Pancreas (tissue), 10 donors: Measurements from ENCODE around the gene UBAP2L. TPM values are rescaled to one million over a fixed set of nuclear protein-coding genes. Genes with fewer than 3 reads are reported as not detected.

Experiments
- ATAC-seq, 4 donors: fragments of 200-7000 bp; cut with Tn5 transposase; one replicate each; pipeline versions ENCODE4 v1.8.0 to v1.9.1; 2020; ENCODE audit warnings: mild to moderate bottlenecking in 4 of 4, moderate library complexity in 4 of 4
- DNase-seq, 6 donors: peaks; one replicate each; pipeline ENCODE4 v3.0.0-alpha.2; 2020
- FAIRE-seq: peaks from 2 replicates; lab custom pipeline; 2012; peaks lifted over from hg19 to GRCh38; lab: Jason Lieb, UNC
- H3K27ac ChIP-seq, 4 donors: fragments of 200-600 bp; sonication (generic); 1 replicate in 3 of 4; 2 replicates in 1 of 4; pipeline versions ENCODE4 v1.5.0 to v1.8.0; 2020
- H3K27me3 ChIP-seq, 4 donors: fragments of 200-600 bp; one replicate each; pipeline ENCODE4 v1.8.0; 2021
- H3K36me3 ChIP-seq, 3 donors: fragments of 200-600 bp; sonication (generic) in 1 of 3; one replicate each; pipeline versions ENCODE4 v1.5.0 to v1.8.0; 2020 to 2021
- H3K4me1 ChIP-seq, 3 donors: fragments of 200-600 bp; one replicate each; pipeline ENCODE4 v1.8.0; 2021
- H3K4me3 ChIP-seq, 4 donors: fragments of 200-600 bp; sonication (generic) in 2 of 4; one replicate each; pipeline versions ENCODE4 v1.5.0 to v1.8.0; 2020 to 2021
- H3K9me3 ChIP-seq, 4 donors: fragments of 200-600 bp; one replicate each; pipeline ENCODE4 v1.8.0; 2021
- WGBS, 2 donors: extraction: QIAGEN DNeasy Blood & Tissue Kit; methylation state at CpG; one replicate each; pipeline ENCODE4 v1.1.7; 2013; 5-methylcytosine and 5-hydroxymethylcytosine counted together
- intact Hi-C, 3 donors: fragments of 100-400 bp; cut with DNase I; formaldehyde crosslinking; loops; one replicate each; pipeline versions ENCODE4 v1.11.1 to v1.14.2; 2022
- polyA plus RNA-seq, 2 donors: library from polyadenylated mRNA; stranded (reverse); fragments of 200-250 nt; gene quantifications; one replicate each; pipeline ENCODE4 v1.2.3, GENCODE V29; 2013
- total RNA-seq, 6 donors: library from RNA; stranded (reverse); fragmentation: NEBNext Ultra II Directional in 4 of 6; extraction: Animal tissue kit (Norgen Biotek cat#: 25700) in 4 of 6; gene quantifications; one replicate each; pipeline versions ENCODE4 v1.2.1 to v1.2.4, GENCODE V29; 2021 to 2023
- TF ChIP-seq, protein P1 (sequence below), 4 donors: fragments of 200-600 bp; sonication (generic) in 3 of 4; IDR thresholded peaks; one replicate each; pipeline versions ENCODE4 v1.5.0 to v1.8.0; 2021; ENCODE audit warnings: antibody characterized with exemption in 4 of 4
- donor health status: healthy with polysubstance abuse.
- donor health status: DM: no; HTN: no; CAD: no; lungs with moderate emphysema.
- donor health status: DM: no; HTN: no; CAD: no.
- donor health status: control.
- donor health status: control.
- donor health status: Bipolar disorder and iron deficiency.
- donor health status: DM: yes; HTN: yes; CAD: no.
- donor health status: DM: no; HTN: no; CAD: no.
- donor health status: DM: no; HTN: no; CAD: no.
- donor health status: DM: yes; HTN: yes; CAD: no.

UBAP2L gene
- total and polyA plus RNA-seq, 8 donors, result 32.7 to 69.8 (median 50.8) TPM

DNA sequence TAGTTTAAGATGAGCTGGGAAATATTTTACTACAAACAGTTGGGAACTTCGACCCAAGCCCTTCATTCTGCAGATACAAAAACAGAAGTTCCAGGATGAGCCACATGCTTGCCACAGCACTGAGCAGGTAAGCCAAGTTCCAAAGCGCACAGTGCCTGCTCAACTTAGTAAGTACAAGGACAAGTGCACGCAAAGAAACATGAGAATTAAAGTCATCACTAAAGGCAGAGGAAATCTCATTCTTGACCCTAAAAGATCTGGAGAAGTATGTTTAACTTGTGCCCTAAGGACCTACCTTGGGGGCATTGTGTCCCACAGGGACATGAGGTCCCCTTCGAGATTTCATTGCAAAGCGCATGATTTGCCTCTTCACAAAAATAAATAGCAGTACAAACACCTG, 1.2 kb upstream of the UBAP2L start:
- TF ChIP-seq, protein P1, sequence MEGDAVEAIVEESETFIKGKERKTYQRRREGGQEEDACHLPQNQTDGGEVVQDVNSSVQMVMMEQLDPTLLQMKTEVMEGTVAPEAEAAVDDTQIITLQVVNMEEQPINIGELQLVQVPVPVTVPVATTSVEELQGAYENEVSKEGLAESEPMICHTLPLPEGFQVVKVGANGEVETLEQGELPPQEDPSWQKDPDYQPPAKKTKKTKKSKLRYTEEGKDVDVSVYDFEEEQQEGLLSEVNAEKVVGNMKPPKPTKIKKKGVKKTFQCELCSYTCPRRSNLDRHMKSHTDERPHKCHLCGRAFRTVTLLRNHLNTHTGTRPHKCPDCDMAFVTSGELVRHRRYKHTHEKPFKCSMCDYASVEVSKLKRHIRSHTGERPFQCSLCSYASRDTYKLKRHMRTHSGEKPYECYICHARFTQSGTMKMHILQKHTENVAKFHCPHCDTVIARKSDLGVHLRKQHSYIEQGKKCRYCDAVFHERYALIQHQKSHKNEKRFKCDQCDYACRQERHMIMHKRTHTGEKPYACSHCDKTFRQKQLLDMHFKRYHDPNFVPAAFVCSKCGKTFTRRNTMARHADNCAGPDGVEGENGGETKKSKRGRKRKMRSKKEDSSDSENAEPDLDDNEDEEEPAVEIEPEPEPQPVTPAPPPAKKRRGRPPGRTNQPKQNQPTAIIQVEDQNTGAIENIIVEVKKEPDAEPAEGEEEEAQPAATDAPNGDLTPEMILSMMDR (IDR thresholded peaks at IDR 0.05), result no peak
- DNase-seq, result no peak
- Histone ChIP-seq H3K36me3 (peaks cover 0 to 11% (median 7%) of the 10 kb centered on the region in 3 donors), H3K4me3 (peak overlapping the region; percentile 63 to 90 (median 72)), H3K27me3 (no peaks in the 10 kb centered on the region), H3K9me3 (no peaks in the 10 kb centered on the region), H3K4me1 (peaks cover 11 to 37% (median 33%) of the 10 kb centered on the region in 3 donors), H3K27ac (peak overlapping the region; percentile 89 to 99 (median 94))
- ATAC-seq, result peak in 1 of 4 donors; percentile 11
- intact Hi-C loops, result no loop called here
- 3 to 4% methylated on average over 5 of the region's 5 CpGs for WGBS, 2 donors
- no peak for FAIRE-seq

DNA sequence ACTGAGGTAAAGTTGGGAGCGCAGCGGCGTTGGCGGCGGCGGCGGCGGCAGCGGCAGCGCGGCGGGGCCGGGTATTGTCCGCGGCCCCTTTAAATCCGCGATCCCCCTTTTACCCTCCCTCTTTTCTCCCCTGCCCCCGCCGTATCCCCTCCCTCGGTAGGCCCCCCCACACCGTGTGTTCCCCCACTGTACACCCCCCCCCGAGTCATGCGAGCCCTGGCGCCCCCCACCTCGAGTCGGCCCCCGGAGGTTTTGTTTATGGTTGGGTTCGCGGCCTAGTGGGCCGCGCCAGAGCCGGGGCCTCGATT, 169 bp downstream of the UBAP2L start:
- Histone ChIP-seq H3K9me3 (no peaks in the 10 kb centered on the region), H3K4me3 (peak overlapping the region; percentile 62 to 74 (median 66)), H3K36me3 (peaks cover 0 to 10% (median 7%) of the 10 kb centered on the region in 3 donors), H3K27ac (peak overlapping the region; percentile 81 to 99 (median 92)), H3K27me3 (no peaks in the 10 kb centered on the region), H3K4me1 (peaks cover 11 to 33% (median 33%) of the 10 kb centered on the region in 3 donors)
- no peak for DNase-seq
- intact Hi-C loops, result no loop called here
- TF ChIP-seq, protein P1 (IDR thresholded peaks at IDR 0.05), result no peak
- 0 to 2% methylated on average over 9 to 33 of the region's 33 CpGs for WGBS, 2 donors
- no peak for FAIRE-seq
- no peak for ATAC-seq

DNA sequence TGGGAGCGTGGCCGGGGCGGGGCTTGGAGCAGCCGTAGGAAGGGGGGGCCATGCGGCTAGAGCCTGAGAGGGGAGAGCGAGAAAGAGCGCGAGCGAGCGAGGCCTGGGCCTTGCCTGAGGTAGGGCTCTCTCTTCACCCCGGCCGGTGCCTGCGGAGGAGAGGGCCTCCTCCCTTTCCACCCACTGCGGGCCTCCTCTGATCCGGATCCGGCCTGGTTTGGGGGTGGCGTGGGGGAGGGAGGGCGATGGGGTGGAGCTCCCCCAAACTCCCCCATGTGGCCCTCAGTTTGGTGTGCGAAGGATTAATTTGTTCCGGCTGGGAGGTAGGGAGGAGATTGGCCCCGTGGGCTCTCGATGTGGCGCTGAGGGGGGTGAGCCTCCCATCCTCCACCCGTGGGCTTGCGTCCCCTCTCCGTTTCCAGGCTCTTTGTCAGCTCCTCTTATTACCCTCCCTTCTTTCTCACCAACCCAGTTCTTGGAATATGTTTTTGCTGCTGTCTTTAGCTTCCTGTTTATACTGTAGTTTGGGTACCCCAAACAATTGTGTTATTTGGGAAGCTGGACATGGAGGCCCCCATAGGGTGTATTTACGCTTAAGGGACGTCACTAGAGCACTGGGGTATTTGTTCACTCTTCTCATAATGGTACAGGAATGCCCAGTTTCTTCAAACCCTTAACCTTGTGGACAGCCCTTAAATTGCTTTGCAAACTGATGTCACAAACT, 685 bp downstream of the UBAP2L start:
- H3K4me1 ChIP-seq, result peaks cover 11 to 33% (median 33%) of the 10 kb centered on the region in 3 donors
- TF ChIP-seq, protein P1 (IDR thresholded peaks at IDR 0.05), result no peak
- 0 to 1% methylated on average over 22 to 28 of the region's 28 CpGs for WGBS, 2 donors
- FAIRE-seq (no peak), ATAC-seq (peak; percentile 36 to 58 (median 53)), DNase-seq (peak; percentile 62 to 90 (median 75))
- H3K4me3 ChIP-seq, result peak overlapping the region; percentile 62 to 74 (median 66)
- no peaks in the 10 kb centered on the region for H3K27me3 ChIP-seq
- no peaks in the 10 kb centered on the region for H3K9me3 ChIP-seq
- peak overlapping the region; percentile 81 to 99 (median 92) for H3K27ac ChIP-seq
- peaks cover 0 to 10% (median 7%) of the 10 kb centered on the region in 3 donors for H3K36me3 ChIP-seq
- intact Hi-C loops, result no loop called here

DNA sequence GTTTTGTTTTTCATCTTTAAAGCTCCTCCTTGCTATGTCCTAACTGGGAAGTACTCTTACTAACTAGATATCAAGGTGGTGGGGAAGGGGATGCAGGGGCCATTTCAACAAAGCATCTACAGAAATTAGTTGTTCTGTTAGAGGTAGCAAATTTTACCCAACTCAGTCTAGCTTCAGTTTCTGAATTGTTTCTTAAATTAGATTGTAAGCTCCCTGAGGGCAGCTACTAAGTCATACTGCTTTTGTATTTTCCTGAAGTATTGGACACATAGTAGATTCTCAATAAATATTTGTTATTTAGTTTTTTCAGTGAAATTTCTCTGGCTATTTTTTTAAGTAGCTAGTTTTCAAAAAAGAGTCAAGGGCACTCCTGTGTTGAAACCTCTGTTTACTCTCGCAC, 1.8 kb downstream of the UBAP2L start:
- H3K27ac ChIP-seq, result no peak overlapping the region
- H3K9me3 ChIP-seq, result no peaks in the 10 kb centered on the region
- no peak for ATAC-seq
- WGBS, 2 donors, result 48 to 56% methylated on average over 1 of the region's 1 CpG
- H3K27me3 ChIP-seq, result no peaks in the 10 kb centered on the region
- intact Hi-C loops, result no loop called here
- TF ChIP-seq, protein P1 (IDR thresholded peaks at IDR 0.05), result no peak
- no peak for DNase-seq
- peak overlapping the region in 3 of 4 donors; percentile 63 to 74 (median 68) for H3K4me3 ChIP-seq
- peaks cover 11 to 33% (median 33%) of the 10 kb centered on the region in 3 donors for H3K4me1 ChIP-seq
- no peak for FAIRE-seq
- H3K36me3 ChIP-seq, result peaks cover 0 to 14% (median 14%) of the 10 kb centered on the region in 3 donors

DNA sequence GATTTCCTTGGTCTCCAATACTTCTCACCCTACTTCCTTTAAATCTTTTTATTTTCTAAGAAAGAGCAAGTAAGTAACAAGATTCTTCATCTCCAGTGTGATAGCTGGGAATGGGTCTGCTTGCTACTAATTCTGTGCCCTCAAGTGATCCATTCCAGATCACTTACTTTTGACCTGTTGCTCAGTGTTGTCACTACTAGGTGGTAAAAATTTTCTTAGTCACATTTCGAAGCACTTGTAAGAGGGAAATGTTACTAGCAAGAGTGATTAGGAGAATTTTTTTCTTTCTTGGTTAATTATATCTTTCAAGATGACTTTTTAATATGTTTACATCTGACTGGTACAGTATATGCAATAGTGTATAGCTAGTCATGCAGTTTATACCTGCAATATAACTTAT, 2.2 kb downstream of the UBAP2L start:
- TF ChIP-seq, protein P1 (IDR thresholded peaks at IDR 0.05), result no peak
- intact Hi-C loops, result no loop called here
- Histone ChIP-seq H3K27me3 (no peaks in the 10 kb centered on the region), H3K27ac (no peak overlapping the region), H3K4me3 (no peak overlapping the region), H3K36me3 (peaks cover 0 to 14% (median 14%) of the 10 kb centered on the region in 3 donors), H3K4me1 (peaks cover 11 to 33% (median 32%) of the 10 kb centered on the region in 3 donors), H3K9me3 (no peaks in the 10 kb centered on the region)
- ATAC-seq (no peak), DNase-seq (no peak), FAIRE-seq (no peak)
- WGBS, 2 donors, result 54 to 68% methylated on average over 1 of the region's 1 CpG
